Measurements from ENCODE around the gene KCNE1.
"Not testable (repeated sequence)": the region's sequence is repeated elsewhere in the genome, so short reads cannot be mapped to it uniquely, and the experiment has no call there.

The KCNE1 gene

GRCh38 chr21:34406676-34407075 lies 105.3 kb downstream of the KCNE1 start:
- DNase-seq, result not testable (repeated sequence)

- DNase-seq, result not testable (repeated sequence)
These were observed 105.9 kb downstream of the KCNE1 start for GRCh38 chr21:34406102-34406501.

GRCh38 chr21:34405686-34406085 lies 106.3 kb downstream of the KCNE1 start:
- not testable (repeated sequence) for DNase-seq

- DNase-seq, result not testable (repeated sequence)
These were observed 107.3 kb downstream of the KCNE1 start for GRCh38 chr21:34404742-34405141.

GRCh38 chr21:34400522-34400921 lies 111.5 kb downstream of the KCNE1 start:
- DNase-seq, result not testable (repeated sequence)
